Peyer's patch (tissue), 4 donors: ENCODE measurements around the gene C20orf204.

Experiments used
- POLR2A ChIP-seq, 2 donors: fragments of 450-650 bp; IDR thresholded peaks; one replicate each; pipeline ENCODE4 v1.5.1; 2017; ENCODE audit warnings: antibody characterized with exemption in 2 of 2, mild to moderate bottlenecking in 2 of 2, moderate library complexity in 2 of 2
- TF ChIP-seq, protein P1 (sequence below), 6 experiments: fragments of 450-650 bp in 4 of 6; fragments of 200-600 bp in 2 of 6; sonication (generic) in 1 of 6; IDR thresholded peaks; one replicate each; pipeline ENCODE4 v1.5.1; 2017 to 2019; ENCODE audit warnings: antibody characterized with exemption in 6 of 6, mild to moderate bottlenecking in 3 of 6, moderate library complexity in 1 of 6

DNA sequence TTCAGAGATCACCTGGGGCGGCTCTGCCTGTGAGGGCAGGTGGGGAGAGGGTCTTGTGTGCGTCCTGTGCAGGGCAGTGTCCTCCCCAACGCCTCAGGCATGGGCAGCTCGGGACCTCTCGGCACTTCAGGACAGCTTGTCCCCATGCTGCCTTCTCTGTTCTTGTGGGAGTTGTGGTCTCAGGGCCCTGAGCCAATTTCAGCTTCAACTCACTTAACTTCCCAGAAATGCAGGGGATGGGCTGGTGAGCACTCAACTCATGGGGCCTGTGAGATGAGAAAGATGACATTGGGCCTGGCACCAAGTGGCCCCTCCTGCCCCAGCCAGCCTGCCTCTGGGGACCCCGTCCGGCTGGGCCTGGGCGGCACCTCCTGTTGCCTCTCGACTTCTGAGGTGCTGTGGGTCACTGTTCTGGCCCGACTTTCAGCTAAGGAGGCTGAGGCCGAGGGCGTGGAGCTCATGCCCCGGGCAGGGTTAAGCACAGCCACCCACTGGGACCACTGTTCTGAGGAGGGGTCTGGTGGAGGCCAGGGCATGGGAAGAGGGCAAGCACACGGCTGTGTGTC is 36.6 kb downstream of the C20orf204 start:
- TF ChIP-seq, protein P1, sequence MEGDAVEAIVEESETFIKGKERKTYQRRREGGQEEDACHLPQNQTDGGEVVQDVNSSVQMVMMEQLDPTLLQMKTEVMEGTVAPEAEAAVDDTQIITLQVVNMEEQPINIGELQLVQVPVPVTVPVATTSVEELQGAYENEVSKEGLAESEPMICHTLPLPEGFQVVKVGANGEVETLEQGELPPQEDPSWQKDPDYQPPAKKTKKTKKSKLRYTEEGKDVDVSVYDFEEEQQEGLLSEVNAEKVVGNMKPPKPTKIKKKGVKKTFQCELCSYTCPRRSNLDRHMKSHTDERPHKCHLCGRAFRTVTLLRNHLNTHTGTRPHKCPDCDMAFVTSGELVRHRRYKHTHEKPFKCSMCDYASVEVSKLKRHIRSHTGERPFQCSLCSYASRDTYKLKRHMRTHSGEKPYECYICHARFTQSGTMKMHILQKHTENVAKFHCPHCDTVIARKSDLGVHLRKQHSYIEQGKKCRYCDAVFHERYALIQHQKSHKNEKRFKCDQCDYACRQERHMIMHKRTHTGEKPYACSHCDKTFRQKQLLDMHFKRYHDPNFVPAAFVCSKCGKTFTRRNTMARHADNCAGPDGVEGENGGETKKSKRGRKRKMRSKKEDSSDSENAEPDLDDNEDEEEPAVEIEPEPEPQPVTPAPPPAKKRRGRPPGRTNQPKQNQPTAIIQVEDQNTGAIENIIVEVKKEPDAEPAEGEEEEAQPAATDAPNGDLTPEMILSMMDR (IDR thresholded peaks at IDR 0.05) = no peak
- TF ChIP-seq POLR2A (IDR thresholded peaks at IDR 0.05) = no peak
